ENCODE data around the gene UPP1.
A peak's percentile ranks its signal among the peaks of the same experiment; 100 is the strongest.
"Not testable (repeated sequence)": the region's sequence is repeated elsewhere in the genome, so short reads cannot be mapped to it uniquely, and the experiment has no call there.

The UPP1 gene

DNA sequence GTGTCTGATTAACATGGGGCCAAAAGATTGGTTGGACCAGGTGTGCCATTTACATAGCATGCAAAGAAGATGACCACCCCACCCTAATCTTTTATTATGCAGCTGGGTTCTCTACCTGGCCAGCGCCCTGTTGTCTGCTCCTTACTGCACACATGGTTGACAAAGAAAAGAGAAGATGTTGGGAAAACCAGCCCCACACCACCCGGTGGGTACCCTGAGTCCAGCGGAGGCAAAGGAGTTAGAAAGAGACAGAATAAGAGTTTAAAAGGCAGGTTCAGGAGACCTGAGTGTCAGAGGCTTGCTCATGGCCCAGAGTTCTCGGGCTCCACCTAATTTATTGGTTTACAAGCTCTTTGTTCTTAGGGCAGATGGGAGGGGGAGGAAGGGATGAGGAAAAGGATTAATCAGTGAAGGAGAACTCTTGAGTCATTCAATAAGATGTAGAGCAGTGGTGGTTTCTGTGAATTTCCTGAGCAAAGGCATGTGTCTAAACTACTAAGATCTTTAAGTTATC lies 58.1 kb downstream of the UPP1 start:
- no peak for TF ChIP-seq CTCF (IDR thresholded peaks at IDR 0.05; ENCODE audit: low read depth, low read length)
- DNase-seq (ENCODE audit: extremely low read depth, low read depth): no peak

DNA sequence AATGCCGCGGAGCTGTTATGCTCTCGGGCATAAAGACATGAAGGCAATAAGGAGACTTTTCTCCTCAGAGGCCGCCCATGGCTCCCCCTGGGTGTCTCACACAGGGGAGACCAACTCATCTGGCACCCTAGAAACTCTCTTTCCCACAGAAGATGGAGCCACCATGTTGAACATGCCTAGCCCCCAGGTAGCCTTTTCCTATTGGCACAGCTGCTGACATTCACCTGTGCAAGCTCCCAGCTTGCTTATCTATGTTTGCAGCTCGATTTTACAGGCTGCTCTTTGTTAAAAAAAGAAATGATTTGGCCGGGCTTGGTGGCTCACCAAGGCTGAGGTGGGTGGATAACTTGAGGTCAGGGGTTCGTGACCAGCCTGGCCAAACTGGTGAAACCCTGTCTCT lies 58.6 kb downstream of the UPP1 start:
- DNase-seq (ENCODE audit: extremely low read depth, low read depth): not testable (repeated sequence)

- no peak for DNase-seq (ENCODE audit: extremely low read depth, low read depth)
Measured at GRCh38 chr7:48148311-48148710, 59.2 kb downstream of the UPP1 start.

GRCh38 chr7:48149058-48149457 lies 60.0 kb downstream of the UPP1 start:
- TF ChIP-seq CTCF (IDR thresholded peaks at IDR 0.05; ENCODE audit: low read depth, low read length): no peak
- DNase-seq (ENCODE audit: extremely low read depth, low read depth): no peak

More at GRCh38 chr7:48148311-48148710, 59.2 kb downstream of the UPP1 start:
- no peak for TF ChIP-seq CTCF (IDR thresholded peaks at IDR 0.05; ENCODE audit: low read depth, low read length)

GRCh38 chr7:48150086-48150485 lies 61.0 kb downstream of the UPP1 start:
- DNase-seq (ENCODE audit: extremely low read depth, low read depth): no peak
- no peak for TF ChIP-seq CTCF (IDR thresholded peaks at IDR 0.05; ENCODE audit: low read depth, low read length)

DNA sequence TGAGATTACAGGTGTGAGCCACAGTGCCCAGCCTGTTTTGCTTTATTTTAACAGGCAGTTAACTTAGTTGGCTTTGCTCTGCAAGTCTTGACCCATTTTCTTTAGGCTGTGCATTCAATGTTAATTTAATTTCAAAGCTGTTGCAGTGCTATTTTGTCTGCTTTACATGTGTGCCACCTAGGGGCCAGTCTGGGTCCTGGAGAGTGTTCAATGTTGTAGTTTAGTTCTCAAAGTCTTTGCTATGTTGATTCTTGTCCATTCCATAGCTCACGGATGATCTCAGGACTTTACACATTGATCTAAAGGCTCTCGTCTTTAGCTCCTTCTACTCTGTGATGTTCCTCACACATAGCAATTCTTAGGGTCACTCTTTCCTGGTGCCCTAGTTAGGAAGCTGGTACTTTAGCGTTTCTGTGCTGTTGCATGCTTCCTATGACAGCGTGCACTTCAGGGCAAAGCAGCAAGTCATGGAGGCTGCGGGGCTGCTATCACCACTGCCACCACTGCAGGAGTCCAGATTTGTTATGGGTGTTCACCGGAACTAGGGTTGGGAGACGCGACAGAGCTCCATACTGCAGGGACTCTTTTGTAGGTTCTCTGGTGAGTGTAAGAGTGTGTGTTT lies 65.8 kb downstream of the UPP1 start:
- DNase-seq (ENCODE audit: extremely low read depth, low read depth): no peak
- TF ChIP-seq CTCF (IDR thresholded peaks at IDR 0.05; ENCODE audit: low read depth, low read length): peak; percentile 83

Measured in AG09319 (cell line).